Lower lobe of right lung (tissue), 2 donors: Measurements from ENCODE around the gene SERPINA10. TPM values are rescaled to one million over a fixed set of nuclear protein-coding genes. Genes with fewer than 3 reads are reported as not detected.

Source experiments
- ATAC-seq, 2 donors: fragments of 200-7000 bp; cut with Tn5 transposase; one replicate each; pipeline ENCODE4 v1.9.1; 2020 to 2022; ENCODE audit warnings: mild to moderate bottlenecking in 2 of 2, moderate library complexity in 2 of 2
- DNase-seq: peaks from one replicate; pipeline ENCODE4 v3.0.0-alpha.2; 2020
- H3K27ac ChIP-seq: fragments of 200-600 bp; one replicate; pipeline ENCODE4 v1.8.0; 2022
- H3K27me3 ChIP-seq: fragments of 200-600 bp; one replicate; pipeline ENCODE4 v1.8.0; 2022; ENCODE audit warnings: low read depth
- H3K36me3 ChIP-seq: fragments of 200-600 bp; one replicate; pipeline ENCODE4 v1.8.0; 2022; ENCODE audit warnings: mild to moderate bottlenecking
- H3K4me1 ChIP-seq: fragments of 200-600 bp; one replicate; pipeline ENCODE4 v1.8.0; 2022
- H3K4me3 ChIP-seq: fragments of 200-600 bp; one replicate; pipeline ENCODE4 v1.8.0; 2022; ENCODE audit warnings: mild to moderate bottlenecking
- H3K9me3 ChIP-seq: fragments of 200-600 bp; one replicate; pipeline ENCODE4 v1.8.0; 2022
- intact Hi-C: fragments of 100-400 bp; cut with DNase I; formaldehyde crosslinking; loops from one replicate; pipeline ENCODE4 v1.11.0; 2022
- total RNA-seq: library from RNA; stranded (reverse); fragmentation: NEBNext Ultra II Directional; extraction: Animal tissue kit (Norgen Biotek cat#: 25700); gene quantifications from one replicate; pipeline ENCODE4 v1.2.1, GENCODE V29; 2021
- TF ChIP-seq, protein P1 (sequence below): fragments of 200-600 bp; IDR thresholded peaks from one replicate; pipeline ENCODE4 v1.8.0; 2022; ENCODE audit warnings: antibody characterized with exemption, mild to moderate bottlenecking
- donor health status: DM: no; HTN: yes; CAD: no; lungs with severe emphysema.

The SERPINA10 gene
- total RNA-seq, 1 donor from 2014 or later = not detected

GRCh38 chr14:94320243-94320642 is 27.2 kb upstream of the SERPINA10 start:
- Histone ChIP-seq H3K9me3 (no peaks in the 10 kb centered on the region), H3K4me3 (no peak overlapping the region), H3K27me3 (no peaks in the 10 kb centered on the region), H3K36me3 (no peaks in the 10 kb centered on the region), H3K27ac (no peak overlapping the region), H3K4me1 (no peaks in the 10 kb centered on the region)
- DNase-seq = no peak
- TF ChIP-seq, protein P1, sequence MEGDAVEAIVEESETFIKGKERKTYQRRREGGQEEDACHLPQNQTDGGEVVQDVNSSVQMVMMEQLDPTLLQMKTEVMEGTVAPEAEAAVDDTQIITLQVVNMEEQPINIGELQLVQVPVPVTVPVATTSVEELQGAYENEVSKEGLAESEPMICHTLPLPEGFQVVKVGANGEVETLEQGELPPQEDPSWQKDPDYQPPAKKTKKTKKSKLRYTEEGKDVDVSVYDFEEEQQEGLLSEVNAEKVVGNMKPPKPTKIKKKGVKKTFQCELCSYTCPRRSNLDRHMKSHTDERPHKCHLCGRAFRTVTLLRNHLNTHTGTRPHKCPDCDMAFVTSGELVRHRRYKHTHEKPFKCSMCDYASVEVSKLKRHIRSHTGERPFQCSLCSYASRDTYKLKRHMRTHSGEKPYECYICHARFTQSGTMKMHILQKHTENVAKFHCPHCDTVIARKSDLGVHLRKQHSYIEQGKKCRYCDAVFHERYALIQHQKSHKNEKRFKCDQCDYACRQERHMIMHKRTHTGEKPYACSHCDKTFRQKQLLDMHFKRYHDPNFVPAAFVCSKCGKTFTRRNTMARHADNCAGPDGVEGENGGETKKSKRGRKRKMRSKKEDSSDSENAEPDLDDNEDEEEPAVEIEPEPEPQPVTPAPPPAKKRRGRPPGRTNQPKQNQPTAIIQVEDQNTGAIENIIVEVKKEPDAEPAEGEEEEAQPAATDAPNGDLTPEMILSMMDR = no peak
- ATAC-seq = peak in 1 of 2 donors; percentile 51
- intact Hi-C loops = no loop called here

DNA sequence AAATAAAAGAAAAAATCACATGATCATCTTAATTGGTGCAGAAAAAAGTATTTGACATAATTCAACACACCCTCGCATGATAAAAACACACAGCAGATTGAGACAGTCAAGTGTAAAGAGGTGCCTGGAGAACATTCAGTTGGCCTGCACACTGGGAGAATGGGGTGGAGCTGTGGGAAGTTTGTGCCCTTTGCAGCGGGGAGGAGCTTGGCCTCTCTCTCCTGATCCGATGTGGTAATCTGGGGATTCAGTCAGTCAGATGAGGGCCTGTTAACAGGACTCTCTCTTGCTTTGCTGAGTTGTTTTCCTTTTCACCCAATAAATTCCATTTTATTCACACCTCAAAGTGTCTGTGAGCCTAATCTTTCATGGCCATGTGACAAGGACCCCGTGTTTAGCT is 24.2 kb upstream of the SERPINA10 start:
- DNase-seq (no peak), ATAC-seq (peak in 1 of 2 donors; percentile 70)
- no peak overlapping the region for H3K27ac ChIP-seq
- TF ChIP-seq, protein P1 = no peak
- H3K4me3 ChIP-seq = no peak overlapping the region
- no peaks in the 10 kb centered on the region for H3K36me3 ChIP-seq
- intact Hi-C loops = no loop called here
- no peaks in the 10 kb centered on the region for H3K4me1 ChIP-seq
- H3K27me3 ChIP-seq = no peaks in the 10 kb centered on the region
- H3K9me3 ChIP-seq = no peaks in the 10 kb centered on the region

GRCh38 chr14:94316692-94317091 is 23.6 kb upstream of the SERPINA10 start:
- TF ChIP-seq, protein P1 = no peak
- H3K27ac ChIP-seq = no peak overlapping the region
- H3K9me3 ChIP-seq = no peaks in the 10 kb centered on the region
- intact Hi-C loops = no loop called here
- ATAC-seq (no peak), DNase-seq (no peak)
- no peaks in the 10 kb centered on the region for H3K4me1 ChIP-seq
- no peaks in the 10 kb centered on the region for H3K27me3 ChIP-seq
- no peak overlapping the region for H3K4me3 ChIP-seq
- no peaks in the 10 kb centered on the region for H3K36me3 ChIP-seq

DNA sequence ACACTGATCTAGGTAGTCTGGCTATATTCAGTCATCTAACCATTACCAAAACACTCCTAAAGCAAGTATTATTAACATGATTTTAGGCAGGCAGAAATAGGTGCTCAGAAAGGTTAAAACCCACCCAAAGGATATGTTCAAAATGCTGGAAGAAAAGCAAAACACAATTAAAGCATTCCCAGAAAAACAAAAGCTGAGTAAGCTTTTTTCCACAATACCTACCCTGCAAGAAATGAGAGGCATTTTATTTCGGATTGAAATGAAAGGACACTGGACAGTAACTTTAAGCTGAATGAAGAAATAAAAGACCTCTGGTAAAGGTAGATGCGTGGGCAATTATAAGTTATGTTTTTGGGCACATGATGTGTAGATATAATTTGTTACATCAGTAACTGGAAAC is 21.8 kb upstream of the SERPINA10 start:
- no peak overlapping the region for H3K4me3 ChIP-seq
- no peaks in the 10 kb centered on the region for H3K9me3 ChIP-seq
- H3K4me1 ChIP-seq = no peaks in the 10 kb centered on the region
- no peaks in the 10 kb centered on the region for H3K36me3 ChIP-seq
- TF ChIP-seq, protein P1 = no peak
- no peak overlapping the region for H3K27ac ChIP-seq
- DNase-seq (no peak), ATAC-seq (no peak)
- intact Hi-C loops = no loop called here
- H3K27me3 ChIP-seq = no peaks in the 10 kb centered on the region

- H3K9me3 ChIP-seq = no peaks in the 10 kb centered on the region
- no peaks in the 10 kb centered on the region for H3K36me3 ChIP-seq
- H3K27me3 ChIP-seq = no peaks in the 10 kb centered on the region
- TF ChIP-seq, protein P1 = no peak
- DNase-seq (no peak), ATAC-seq (no peak)
- no peak overlapping the region for H3K27ac ChIP-seq
- intact Hi-C loops = no loop called here
- no peak overlapping the region for H3K4me3 ChIP-seq
- H3K4me1 ChIP-seq = no peaks in the 10 kb centered on the region
Observed at GRCh38 chr14:94313991-94314655, 21.1 kb upstream of the SERPINA10 start.
